Posterior cingulate gyrus (tissue), 11 donors: ENCODE results near the gene GRIK5.
A peak's percentile ranks its signal among the peaks of the same experiment; 100 is the strongest.
"Not testable (repeated sequence)": the region's sequence is repeated elsewhere in the genome, so short reads cannot be mapped to it uniquely, and the experiment has no call there.

ENCODE experiments used
- DNase-seq, 10 donors: peaks; one replicate each; pipeline versions ENCODE4 v3.0.0 to v3.0.0-alpha.2; 2020 to 2021; ENCODE audit warnings: mixed read lengths in 3 of 10
- intact Hi-C: fragments of 100-400 bp; cut with DNase I; formaldehyde crosslinking; loops from one replicate; pipeline ENCODE4 v1.15.1; 2023

GRIK5 gene

GRCh38 chr19:42023121-42023942, 46.7 kb downstream of the GRIK5 start:
- intact Hi-C loops = no loop called here
- peak in 2 of 10 donors; percentile 67 to 82 for DNase-seq

DNA sequence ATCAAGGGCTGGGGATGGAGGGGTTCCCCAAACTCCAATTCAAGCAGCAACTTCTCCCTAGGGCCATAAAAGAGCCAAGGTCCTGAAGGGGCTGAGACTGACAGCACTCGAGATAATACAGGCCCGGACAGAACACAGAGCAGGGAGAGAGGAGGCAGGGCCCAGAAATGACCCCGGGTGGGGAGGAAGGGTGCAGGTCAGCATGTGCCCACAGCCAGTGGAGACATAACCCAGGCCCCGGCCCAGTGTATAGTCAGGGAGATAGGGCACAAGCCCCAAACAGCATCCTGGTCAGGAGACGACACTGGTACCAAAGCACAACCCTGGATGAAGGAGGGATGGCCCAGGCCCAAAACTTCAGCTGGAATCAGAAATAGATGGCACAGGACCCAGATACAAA, 47.4 kb downstream of the GRIK5 start:
- DNase-seq = peak in 2 of 10 donors; percentile 52 to 65
- intact Hi-C loops = no loop called here

GRCh38 chr19:42021185-42021584, 48.8 kb downstream of the GRIK5 start:
- intact Hi-C loops = no loop called here
- DNase-seq = peak in 2 of 10 donors; percentile 39 to 54

- intact Hi-C loops = no loop called here
Observed at GRCh38 chr19:42018503-42019193, 51.4 kb downstream of the GRIK5 start.

GRCh38 chr19:42017040-42017439, 53.0 kb downstream of the GRIK5 start:
- DNase-seq = peak in 1 of 10 donors; percentile 12
- intact Hi-C loops = no loop called here

More at GRCh38 chr19:42018503-42019193, 51.4 kb downstream of the GRIK5 start:
- DNase-seq = peak in 1 of 10 donors; percentile 31

DNA sequence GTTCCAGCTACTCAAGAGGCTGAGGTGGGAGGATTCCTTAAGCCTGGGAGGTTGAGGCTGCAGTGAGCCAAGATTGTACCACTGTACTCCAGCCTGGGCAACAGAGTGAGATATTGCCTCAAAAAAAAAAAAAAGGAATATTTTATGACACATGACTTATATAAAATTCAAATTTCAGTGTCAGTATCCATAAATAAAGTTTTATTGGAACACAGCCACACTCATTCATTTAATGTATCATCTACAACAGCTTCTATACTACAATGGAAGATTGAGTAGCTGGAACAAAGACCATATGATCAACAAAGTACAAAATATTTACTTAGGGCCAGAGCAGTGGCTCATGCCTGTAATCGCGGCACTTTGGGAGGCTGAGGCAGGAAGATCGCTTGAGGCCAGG, 57.3 kb downstream of the GRIK5 start:
- intact Hi-C loops = not testable (repeated sequence)
- peak in 1 of 10 donors; percentile 7 for DNase-seq

GRCh38 chr19:42010245-42011126, 59.5 kb downstream of the GRIK5 start:
- peak in 2 of 10 donors; percentile 10 to 36 for DNase-seq
- intact Hi-C loops = no loop called here

DNA sequence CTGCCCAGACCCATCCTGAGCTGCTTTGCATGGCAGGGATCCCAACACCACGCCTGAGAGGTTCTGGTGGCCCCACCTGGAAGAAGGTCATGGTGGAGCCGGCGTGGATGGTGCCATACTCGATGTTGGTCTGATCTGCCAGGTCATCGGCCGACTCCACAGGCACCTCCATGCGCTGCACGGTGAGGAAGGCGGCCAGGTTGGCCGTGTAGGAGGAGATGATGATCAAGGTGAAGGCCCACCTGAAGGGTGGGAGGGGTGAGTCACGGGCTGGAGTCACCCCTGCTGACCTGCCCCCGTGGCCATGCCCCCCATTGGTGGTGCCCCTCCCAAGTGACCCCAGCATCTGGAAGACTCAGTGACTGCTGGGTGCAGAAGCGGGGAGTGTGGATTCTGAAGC, 63.4 kb downstream of the GRIK5 start:
- intact Hi-C loops = no loop called here
- DNase-seq = peak in 2 of 10 donors; percentile 28 to 69

DNA sequence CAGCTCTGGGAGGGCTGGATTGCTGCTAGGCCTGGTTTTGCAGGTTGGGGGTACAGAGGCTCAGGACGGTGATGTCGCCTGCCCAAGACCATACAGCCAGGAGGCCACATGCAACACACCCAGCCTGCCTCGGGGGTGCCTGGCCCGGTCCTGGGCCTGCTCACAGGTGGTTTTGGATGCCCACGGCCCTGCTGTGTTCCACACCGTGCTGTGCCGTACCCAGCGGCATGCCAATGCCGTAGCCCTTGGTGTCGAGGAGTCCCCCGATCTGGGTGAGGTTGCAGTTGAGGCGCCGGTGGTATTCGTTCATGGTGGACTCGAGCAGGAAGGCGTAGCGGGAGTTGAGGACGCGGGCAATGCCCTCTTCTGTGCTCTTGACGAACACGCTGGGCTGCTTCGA, 64.5 kb downstream of the GRIK5 start:
- intact Hi-C loops = no loop called here
- peak in 2 of 10 donors; percentile 58 to 77 for DNase-seq

DNA sequence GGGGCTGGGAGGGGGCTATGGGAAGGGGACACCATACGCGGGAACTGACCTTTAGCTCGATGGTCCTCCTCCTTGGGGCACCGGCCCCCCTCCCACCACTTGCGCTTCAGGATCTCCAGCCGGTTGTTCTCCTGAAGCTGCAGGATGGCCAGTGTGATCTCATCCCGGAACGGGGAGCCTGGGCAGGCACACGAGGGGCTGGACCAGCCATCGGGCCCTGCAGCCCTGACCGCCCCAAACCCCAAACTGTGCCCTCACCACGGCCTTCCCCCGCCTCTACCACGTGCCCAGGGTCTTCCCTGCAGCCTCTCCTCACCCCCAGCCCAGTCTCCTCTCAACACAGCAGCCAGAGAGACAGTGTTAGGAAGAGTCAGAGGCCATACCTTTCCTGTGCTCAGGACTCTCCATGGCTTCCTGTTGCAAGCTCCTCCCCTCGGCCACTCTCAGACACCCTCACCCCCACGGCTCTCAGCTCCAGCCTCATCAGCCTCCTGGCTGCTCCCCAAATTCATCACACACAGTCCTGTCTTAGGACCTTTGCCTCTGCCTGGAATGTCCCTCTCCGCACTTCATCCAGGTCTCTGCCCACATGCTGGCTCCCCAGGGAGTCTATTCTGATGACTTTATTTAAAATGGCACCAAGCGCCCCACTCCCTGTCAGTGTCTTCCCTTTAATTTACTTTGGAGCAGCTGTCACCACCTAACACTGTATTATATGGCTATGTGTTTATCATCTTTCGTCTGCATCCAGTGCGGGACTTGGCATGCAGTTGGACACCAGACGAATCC, 66.3 kb downstream of the GRIK5 start:
- intact Hi-C loops = no loop called here
- peak in 2 of 10 donors; percentile 48 to 51 for DNase-seq

DNA sequence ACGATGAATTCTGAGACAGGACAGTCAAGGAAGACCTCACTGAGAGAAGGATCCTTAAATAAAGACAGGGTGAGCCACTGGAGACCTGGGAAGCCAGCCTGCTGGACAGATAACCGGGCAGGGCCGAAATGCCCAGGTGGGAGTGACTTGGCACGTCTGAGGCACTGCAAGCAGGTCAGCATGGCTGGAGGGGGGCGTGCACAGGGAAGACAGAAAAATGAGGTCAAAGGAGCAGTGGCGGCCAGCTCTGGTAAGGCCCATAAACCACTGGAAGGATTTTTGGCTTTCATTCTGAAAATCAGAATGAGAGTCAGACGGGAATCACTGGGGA, 70.2 kb downstream of the GRIK5 start:
- intact Hi-C loops = no loop called here
- peak in 2 of 10 donors; percentile 63 to 77 for DNase-seq

- intact Hi-C loops = no loop called here
- peak in 5 of 10 donors; percentile 30 to 89 (median 86) for DNase-seq
Observed at GRCh38 chr19:41999071-41999877, 70.7 kb downstream of the GRIK5 start.

DNA sequence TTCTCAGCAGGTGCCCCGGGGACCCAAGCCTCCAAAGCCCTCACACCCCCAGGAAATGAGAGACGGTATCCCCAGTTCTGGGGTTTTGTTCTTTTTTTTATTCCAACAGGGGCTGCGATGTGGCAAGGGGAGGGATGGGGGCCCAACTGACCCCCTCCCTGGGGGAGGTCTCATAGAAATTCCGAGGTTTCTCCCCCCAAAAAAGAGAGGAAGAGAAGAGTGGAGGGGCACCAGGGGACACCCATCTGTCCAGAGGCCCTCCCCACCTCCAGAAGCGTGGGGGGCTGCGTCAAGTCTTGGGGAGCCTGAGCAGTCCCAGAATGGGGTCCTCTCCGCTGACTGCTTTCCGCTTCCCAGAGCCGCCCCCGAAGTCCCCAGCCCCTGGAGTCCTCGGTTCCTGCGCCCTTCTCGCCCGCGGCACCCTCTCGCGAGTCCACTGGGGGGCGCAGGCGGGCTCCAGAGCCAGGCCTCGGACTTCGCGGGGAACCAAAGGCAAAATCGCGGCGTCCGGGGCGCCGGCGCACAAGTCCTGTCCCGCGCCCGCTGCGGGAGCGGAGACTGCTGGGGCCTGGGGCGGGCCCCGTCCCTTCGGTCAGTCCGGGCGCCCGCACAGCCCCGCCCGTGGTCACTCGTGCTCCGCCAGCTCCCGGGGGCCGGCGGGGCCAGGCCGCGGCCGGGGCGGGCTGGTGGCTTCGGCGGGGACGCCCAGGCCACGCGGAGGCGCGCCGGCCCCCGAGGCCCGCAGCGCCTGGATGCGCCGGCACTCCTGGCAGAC, 71.6 kb downstream of the GRIK5 start:
- intact Hi-C loops = no loop called here
- peak in 8 of 10 donors; percentile 45 to 95 (median 66) for DNase-seq

GRCh38 chr19:41997851-41998229, 72.2 kb downstream of the GRIK5 start:
- DNase-seq = peak in 5 of 10 donors; percentile 37 to 83 (median 48)
- intact Hi-C loops = no loop called here

GRCh38 chr19:41997121-41997850, 72.7 kb downstream of the GRIK5 start:
- DNase-seq = peak in 5 of 10 donors; percentile 44 to 86 (median 54)
- intact Hi-C loops = no loop called here

DNA sequence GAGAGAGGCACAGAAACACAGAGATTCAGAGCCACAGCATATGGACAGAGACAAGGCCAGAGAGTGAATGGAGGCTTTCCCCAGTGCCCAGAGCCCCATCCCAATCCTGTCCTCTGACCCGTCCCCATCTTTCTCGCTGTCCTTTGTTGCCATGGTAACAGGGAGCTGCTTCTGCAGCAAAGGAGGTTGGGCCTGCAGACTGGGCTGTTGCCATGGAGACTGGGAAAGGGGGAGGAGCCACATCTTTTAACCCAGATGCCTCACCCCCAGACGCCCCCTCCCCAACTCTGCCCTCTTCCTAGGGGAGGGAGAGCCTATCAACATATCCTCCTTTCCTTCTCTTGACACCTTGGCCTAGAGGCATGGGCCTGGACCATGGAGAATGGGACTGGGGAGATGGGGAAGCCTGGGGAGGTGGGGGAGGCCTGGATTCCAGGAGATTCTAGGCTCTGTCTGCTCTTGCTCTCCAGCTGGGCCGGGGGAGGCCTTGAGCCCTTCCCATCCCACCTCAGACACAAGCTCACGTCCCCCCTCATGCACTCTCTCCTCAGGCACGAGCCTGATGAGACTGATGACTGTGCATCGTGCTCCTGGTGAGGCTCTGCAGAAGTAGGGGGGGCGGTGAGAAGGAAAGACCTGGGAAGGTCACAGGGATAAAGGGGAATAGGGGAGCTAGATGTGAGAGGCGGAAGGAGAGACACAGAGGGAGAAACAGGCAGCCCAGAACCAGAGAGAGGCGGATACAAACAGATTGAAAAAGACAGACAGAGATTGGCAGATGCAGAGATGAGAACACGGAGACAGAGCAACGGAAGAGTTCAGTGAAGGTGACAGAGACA, 73.8 kb downstream of the GRIK5 start:
- intact Hi-C loops = no loop called here
- peak in 8 of 10 donors; percentile 51 to 95 (median 72) for DNase-seq
